Naive thymus-derived CD8-positive, alpha-beta T cell (primary cell): Measurements from ENCODE around the gene EHMT1. TPM values are rescaled to one million over a fixed set of nuclear protein-coding genes. Genes with fewer than 3 reads are reported as not detected.
A peak's percentile ranks its signal among the peaks of the same experiment; 100 is the strongest.

Source experiments
- ATAC-seq, 2 donors: fragments of 150-1000 bp; cut with Tn5 transposase in 1 of 2; sonication (Bioruptor Pico), chemical (Tn5 transposase) in 1 of 2; 1 replicate in 1 of 2; 2 replicates in 1 of 2; pipeline ENCODE4 v1.10.0; 2021; ENCODE audit warnings: mild to moderate bottlenecking in 2 of 2, moderate library complexity in 2 of 2
- POLR2A ChIA-PET: fragments of 350-600 bp; sonication (Branson Sonifier 250); formaldehyde crosslinking; loops from one replicate; lab custom pipeline; 2021; ENCODE audit warnings: antibody characterized with exemption; lab: Charles Lee
- DNase-seq, 10 donors: peaks; one replicate each; pipeline versions ENCODE4 v3.0.0 to v3.0.0-alpha.2; 2020 to 2022
- H3K27ac Mint-ChIP-seq, 10 donors: one replicate each; pipeline ENCODE4 v1.8.0; 2020 to 2022; ENCODE audit warnings: mild to moderate bottlenecking in 10 of 10, mixed read lengths in 10 of 10, moderate library complexity in 4 of 10, inconsistent platforms in 1 of 10
- H3K27me3 Mint-ChIP-seq, 5 donors: one replicate each; pipeline ENCODE4 v1.8.0; 2021 to 2022; ENCODE audit warnings: mixed read lengths in 5 of 5
- H3K36me3 Mint-ChIP-seq, 3 donors: one replicate each; pipeline ENCODE4 v1.8.0; 2020 to 2022; ENCODE audit warnings: mixed read lengths in 3 of 3, mild to moderate bottlenecking in 2 of 3, inconsistent platforms in 1 of 3
- H3K4me1 Mint-ChIP-seq, 4 donors: one replicate each; pipeline ENCODE4 v1.8.0; 2021 to 2022; ENCODE audit warnings: mixed read lengths in 4 of 4
- H3K4me3 Mint-ChIP-seq, 10 donors: one replicate each; pipeline ENCODE4 v1.8.0; 2020 to 2022; ENCODE audit warnings: mild to moderate bottlenecking in 10 of 10, mixed read lengths in 10 of 10, moderate library complexity in 6 of 10, inconsistent platforms in 1 of 10
- H3K9me3 Mint-ChIP-seq, 9 donors: one replicate each; pipeline ENCODE4 v1.8.0; 2020 to 2022; ENCODE audit warnings: mixed read lengths in 9 of 9, mild to moderate bottlenecking in 3 of 9, inconsistent platforms in 1 of 9, moderate library complexity in 1 of 9
- polyA plus RNA-seq, 3 donors: library from polyadenylated mRNA; unstranded; fragments of 300-500 nt; fragmentation: Illumina TruSeq; gene quantifications; one replicate each; pipeline ENCODE4 v1.2.3, GENCODE V29; 2021
- total RNA-seq, 8 experiments: library from RNA in 2 of 8; stranded (reverse) in 2 of 8; gene quantifications; one replicate each; pipeline ENCODE4 v1.2.3 and lab custom pipeline; 2021 to 2026

The EHMT1 gene
- total and polyA plus RNA-seq, 5 experiments from 2014 or later: 20.9 to 113 (median 34.4) TPM

GRCh38 chr9:137581361-137582285 is 37.2 kb upstream of the EHMT1 start:
- Mint-ChIP-seq H3K36me3 (peaks cover 0 to 18% (median 3%) of the 10 kb centered on the region in 3 donors), H3K4me3 (peak overlapping the region in 1 of 10 donors; percentile 8), H3K4me1 (peaks cover 12 to 20% (median 15%) of the 10 kb centered on the region in 4 donors), H3K27ac (peak overlapping the region in 1 of 10 donors; percentile 59), H3K9me3 (no peaks in the 10 kb centered on the region), H3K27me3 (no peaks in the 10 kb centered on the region)
- POLR2A ChIA-PET: interaction anchor here (1.2 to 1.7 kb wide), 2 partner anchors 24 to 26 kb away, joined by 3 to 4 read pairs; partner anchors contain the start of gene ARRDC1
- no peak for ATAC-seq
- DNase-seq: no peak

DNA sequence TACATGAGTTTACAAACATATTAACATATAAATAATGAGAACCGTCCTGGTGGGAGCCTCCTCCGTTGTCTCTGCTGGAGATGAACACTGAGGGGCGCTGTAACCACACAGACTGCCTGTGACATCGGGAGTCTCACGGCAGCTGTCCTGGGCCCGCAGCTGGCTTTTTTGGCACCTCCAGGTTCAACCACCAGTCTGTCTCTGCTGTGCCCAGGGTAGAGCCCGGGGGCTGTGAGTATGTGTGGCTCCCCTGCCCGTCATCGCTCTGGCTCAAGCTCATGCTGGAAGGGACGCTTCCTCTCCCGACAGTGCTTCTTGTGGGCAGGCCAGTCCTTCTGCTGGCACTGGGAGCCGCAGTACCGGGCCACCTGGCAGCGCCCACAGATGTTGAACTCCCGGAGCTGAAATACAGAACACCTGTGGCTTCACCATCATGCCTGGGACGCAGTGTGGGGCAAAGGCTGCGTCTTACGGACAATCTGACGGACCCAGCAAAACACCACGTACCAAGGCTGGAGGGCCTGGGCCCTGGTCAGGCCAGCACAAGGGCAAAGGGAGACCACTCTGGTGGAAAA is 36.4 kb upstream of the EHMT1 start:
- H3K4me3 Mint-ChIP-seq: no peak overlapping the region
- no peaks in the 10 kb centered on the region for H3K9me3 Mint-ChIP-seq
- H3K36me3 Mint-ChIP-seq: peaks cover 0 to 23% (median 3%) of the 10 kb centered on the region in 3 donors
- DNase-seq: no peak
- POLR2A ChIA-PET: interaction anchor here (1.2 kb wide), 1 partner anchor 23 kb away, joined by 3 read pairs; the partner anchor contains the start of gene ARRDC1
- H3K4me1 Mint-ChIP-seq: peaks cover 7 to 13% (median 9%) of the 10 kb centered on the region in 4 donors
- no peak for ATAC-seq
- H3K27me3 Mint-ChIP-seq: no peaks in the 10 kb centered on the region
- peak overlapping the region in 1 of 10 donors; percentile 32 for H3K27ac Mint-ChIP-seq

- Mint-ChIP-seq H3K36me3 (peaks cover 0 to 31% (median 3%) of the 10 kb centered on the region in 3 donors), H3K4me3 (peak overlapping the region in 1 of 10 donors; percentile 22), H3K27me3 (no peaks in the 10 kb centered on the region), H3K9me3 (no peaks in the 10 kb centered on the region), H3K27ac (peak overlapping the region in 1 of 10 donors; percentile 62), H3K4me1 (peaks cover 4 to 12% (median 9%) of the 10 kb centered on the region in 4 donors)
- POLR2A ChIA-PET: no interaction called here
- no peak for DNase-seq
- ATAC-seq: no peak
These were observed 35.5 kb upstream of the EHMT1 start for GRCh38 chr9:137583347-137583746.

GRCh38 chr9:137583957-137584356 is 34.8 kb upstream of the EHMT1 start:
- Mint-ChIP-seq H3K36me3 (peaks cover 0 to 31% (median 3%) of the 10 kb centered on the region in 3 donors), H3K27me3 (no peaks in the 10 kb centered on the region), H3K4me1 (peaks cover 4 to 17% (median 9%) of the 10 kb centered on the region in 4 donors), H3K27ac (no peak overlapping the region), H3K9me3 (no peaks in the 10 kb centered on the region), H3K4me3 (no peak overlapping the region)
- ATAC-seq (no peak), DNase-seq (no peak)
- POLR2A ChIA-PET: interaction anchor here (1.4 kb wide), 1 partner anchor 32 kb away, joined by 3 read pairs; the partner anchor contains the start of gene MRPL41

DNA sequence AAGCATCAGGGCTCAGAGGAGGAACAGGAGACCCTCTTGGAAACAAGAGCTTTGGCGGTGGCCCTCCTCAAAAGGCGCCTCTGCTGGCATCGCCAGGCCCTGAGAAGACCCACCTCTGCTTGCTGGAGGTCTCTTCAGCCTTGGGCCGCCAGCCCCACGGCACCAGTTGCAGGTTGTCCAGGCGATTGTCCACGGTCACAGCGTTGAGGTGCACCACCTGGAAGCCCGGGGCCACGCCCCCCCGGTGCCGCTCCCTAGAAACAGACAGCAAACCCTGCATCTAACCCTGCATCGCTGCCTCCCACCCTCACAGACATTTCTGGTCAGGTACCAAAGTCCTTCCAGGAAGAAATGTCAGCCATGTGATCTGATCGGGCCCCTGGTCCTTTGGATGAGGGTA is 32.0 kb upstream of the EHMT1 start:
- H3K27ac Mint-ChIP-seq: no peak overlapping the region
- H3K4me3 Mint-ChIP-seq: no peak overlapping the region
- ATAC-seq: no peak
- no peak for DNase-seq
- H3K9me3 Mint-ChIP-seq: no peaks in the 10 kb centered on the region
- H3K4me1 Mint-ChIP-seq: peaks cover 10 to 26% (median 12%) of the 10 kb centered on the region in 4 donors
- POLR2A ChIA-PET: no interaction called here
- no peaks in the 10 kb centered on the region for H3K27me3 Mint-ChIP-seq
- H3K36me3 Mint-ChIP-seq: peaks cover 0 to 27% (median 3%) of the 10 kb centered on the region in 3 donors

GRCh38 chr9:137588311-137588710 is 30.5 kb upstream of the EHMT1 start:
- Mint-ChIP-seq H3K27me3 (no peaks in the 10 kb centered on the region), H3K4me3 (peak overlapping the region; percentile 13 to 91 (median 78)), H3K36me3 (peaks cover 0 to 21% (median 3%) of the 10 kb centered on the region in 3 donors), H3K9me3 (no peaks in the 10 kb centered on the region), H3K27ac (peak overlapping the region in 1 of 10 donors; percentile 44), H3K4me1 (peaks cover 9 to 26% (median 12%) of the 10 kb centered on the region in 4 donors)
- DNase-seq (no peak), ATAC-seq (no peak)
- POLR2A ChIA-PET: interaction anchor here (0.8 to 1.5 kb wide), 5 partner anchors 9 to 37 kb away, joined by 3 to 5 read pairs (median 4); partner anchors contain the start of genes ARRDC1, EHMT1 and MRPL41

DNA sequence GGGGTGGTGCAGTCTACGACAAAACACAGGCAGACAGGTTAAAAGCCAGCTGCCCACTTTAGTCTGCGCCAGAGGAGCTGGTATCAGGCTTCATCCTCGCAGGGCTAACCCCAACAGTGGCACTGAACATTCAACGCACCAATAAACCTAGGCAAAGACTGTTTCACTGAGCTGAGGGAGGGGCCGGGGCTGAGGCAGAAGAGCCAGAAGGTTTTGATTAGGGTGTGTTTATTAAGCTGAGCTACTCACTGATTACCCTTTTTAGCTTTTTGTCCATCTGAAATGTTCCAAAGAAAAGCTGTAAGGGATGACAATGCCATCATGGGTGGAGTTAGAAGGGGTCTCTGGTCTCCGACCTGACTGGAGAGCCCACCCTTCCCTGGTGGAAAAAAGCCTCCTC is 29.9 kb upstream of the EHMT1 start:
- H3K4me3 Mint-ChIP-seq: peak overlapping the region; percentile 45 to 91 (median 84)
- POLR2A ChIA-PET: interaction anchor here (0.8 to 1.5 kb wide), 5 partner anchors 9 to 37 kb away, joined by 3 to 5 read pairs (median 4); partner anchors contain the start of genes ARRDC1, EHMT1 and MRPL41
- H3K9me3 Mint-ChIP-seq: no peaks in the 10 kb centered on the region
- H3K27me3 Mint-ChIP-seq: no peaks in the 10 kb centered on the region
- H3K4me1 Mint-ChIP-seq: peaks cover 8 to 26% (median 12%) of the 10 kb centered on the region in 4 donors
- no peak for ATAC-seq
- DNase-seq: no peak
- peak overlapping the region in 1 of 10 donors; percentile 20 for H3K27ac Mint-ChIP-seq
- peaks cover 0 to 21% (median 3%) of the 10 kb centered on the region in 3 donors for H3K36me3 Mint-ChIP-seq

DNA sequence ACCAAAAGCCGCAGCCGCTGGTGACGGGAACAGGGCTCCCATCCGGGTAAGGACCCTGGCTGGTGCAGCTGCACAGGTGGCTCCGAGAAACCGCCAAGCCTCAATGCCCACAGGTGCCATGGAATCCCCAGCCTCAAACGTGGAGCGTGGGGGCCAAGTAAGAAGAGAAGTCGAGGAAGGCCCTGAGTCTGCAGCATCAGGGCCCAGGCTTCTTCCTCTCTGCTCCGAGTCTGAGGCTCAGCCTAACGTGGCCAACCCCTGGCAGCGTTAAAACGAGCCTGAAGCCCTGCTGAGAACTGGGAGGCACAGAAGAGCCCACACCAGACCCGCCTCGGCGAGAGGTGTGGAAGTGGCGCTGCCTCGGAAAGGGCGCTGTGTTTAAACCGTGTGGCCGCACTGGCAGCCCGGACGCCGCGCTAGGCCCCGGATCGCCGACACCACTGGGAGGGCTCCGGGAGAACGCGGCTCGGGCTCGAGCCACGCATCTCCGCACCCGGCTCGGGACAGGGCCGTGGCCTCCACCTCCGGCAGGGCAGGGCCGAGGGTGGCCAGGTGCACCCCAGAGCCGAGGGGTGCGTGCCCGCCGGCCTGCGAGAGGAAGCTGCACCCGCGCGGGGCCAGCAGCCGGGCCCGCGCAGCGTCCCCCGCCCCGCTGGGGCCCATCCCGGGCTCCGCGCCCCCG is 29.2 kb upstream of the EHMT1 start:
- peak in 1 of 10 donors; percentile 24 for DNase-seq
- Mint-ChIP-seq H3K4me3 (peak overlapping the region; percentile 77 to 91 (median 84)), H3K9me3 (no peaks in the 10 kb centered on the region), H3K27ac (peak overlapping the region in 7 of 10 donors; percentile 27 to 87 (median 79)), H3K4me1 (peaks cover 8 to 26% (median 12%) of the 10 kb centered on the region in 4 donors), H3K27me3 (no peaks in the 10 kb centered on the region), H3K36me3 (peaks cover 0 to 21% (median 3%) of the 10 kb centered on the region in 3 donors)
- POLR2A ChIA-PET: interaction anchor here (1.2 to 2.4 kb wide), 4 partner anchors 11 to 38 kb away, joined by 4 to 10 read pairs (median 7); partner anchors contain the start of genes DPH7, EHMT1 and MRPL41
- ATAC-seq: peak in 1 of 2 donors; percentile 4

DNA sequence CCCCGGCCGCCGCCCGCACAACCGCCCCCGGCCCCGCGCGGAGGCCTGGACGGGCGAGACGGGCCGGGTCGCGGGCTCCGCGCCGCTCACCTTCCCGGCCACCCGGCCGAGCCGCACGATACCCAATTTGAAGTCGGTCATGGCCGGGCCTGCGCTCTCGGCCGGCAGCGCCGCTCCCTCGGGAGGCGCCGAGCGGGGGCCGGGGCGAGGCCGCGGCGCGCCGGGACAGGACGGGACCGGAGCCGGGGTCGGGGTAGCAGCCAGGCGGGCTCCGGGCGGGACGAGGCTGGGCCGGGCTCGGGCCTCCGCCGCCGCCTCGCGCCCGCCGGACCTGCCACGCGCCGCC is 28.7 kb upstream of the EHMT1 start:
- Mint-ChIP-seq H3K36me3 (peaks cover 0 to 21% (median 3%) of the 10 kb centered on the region in 3 donors), H3K4me3 (peak overlapping the region in 1 of 10 donors; percentile 91), H3K4me1 (peaks cover 8 to 26% (median 12%) of the 10 kb centered on the region in 4 donors), H3K9me3 (no peaks in the 10 kb centered on the region), H3K27ac (no peak overlapping the region), H3K27me3 (no peaks in the 10 kb centered on the region)
- peak in 1 of 2 donors; percentile 31 for ATAC-seq
- DNase-seq: no peak
- POLR2A ChIA-PET: interaction anchor here (1.0 to 2.4 kb wide), 7 partner anchors 10 to 38 kb away, joined by 3 to 10 read pairs (median 4); partner anchors contain the start of genes ARRDC1, DPH7, EHMT1 and MRPL41

DNA sequence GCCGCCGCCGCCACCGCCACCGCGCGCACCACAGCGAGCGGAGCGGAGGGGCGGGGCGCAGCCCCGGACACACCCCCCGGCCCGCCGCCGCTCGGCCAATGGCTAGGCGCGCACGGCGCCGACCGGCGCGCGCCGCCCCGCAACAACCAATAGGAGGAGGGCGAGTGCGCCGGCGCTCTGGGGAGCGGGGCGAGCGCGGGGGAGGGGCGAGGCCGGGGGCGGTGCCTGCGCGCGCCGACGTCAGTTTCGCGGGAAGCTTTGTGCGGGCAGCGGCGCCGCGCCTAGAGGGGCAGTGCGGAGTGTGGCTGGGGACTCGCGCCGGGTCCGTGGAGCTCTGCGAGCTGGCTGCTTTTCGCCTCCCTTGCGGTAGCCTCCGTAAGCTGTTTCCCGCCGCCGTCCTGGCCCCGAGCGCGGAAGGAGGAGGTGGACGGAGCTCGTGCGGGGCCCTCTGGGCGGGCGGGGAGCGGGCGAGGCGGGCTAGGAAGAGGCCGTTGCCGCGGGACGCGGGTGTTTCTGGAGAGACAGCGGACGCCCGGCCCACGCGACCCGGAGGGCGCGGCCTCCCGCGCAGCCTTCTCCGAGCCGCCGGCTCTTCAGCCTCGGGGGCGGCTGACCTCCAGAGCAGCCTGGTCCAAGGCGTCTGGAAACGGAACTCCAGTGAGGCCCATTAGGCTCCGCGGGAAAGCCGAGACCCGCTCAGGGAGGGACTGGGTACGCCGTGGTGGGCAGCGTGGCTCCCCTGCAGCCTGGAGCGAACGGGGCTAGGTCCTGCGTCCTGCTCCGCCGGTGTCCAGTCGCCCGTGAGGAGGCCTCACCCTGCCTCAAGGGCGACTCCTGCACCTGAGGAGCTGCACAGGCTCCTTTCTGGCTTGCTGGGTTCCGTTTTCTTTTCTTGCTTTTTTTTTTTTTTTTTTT is 28.1 kb upstream of the EHMT1 start, which contains the start of gene ZMYND19:
TSS of gene ZMYND19 (minus strand) at position 44 of the 915 bp plus-strand sequence. CDS start 249 bp downstream, outside the sequence.
- POLR2A ChIA-PET: interaction anchor here (1.0 to 2.4 kb wide), 8 partner anchors 9 to 39 kb away, joined by 3 to 10 read pairs (median 4); partner anchors contain the start of genes ARRDC1, DPH7, EHMT1 and MRPL41
- H3K36me3 Mint-ChIP-seq: peaks cover 0 to 21% (median 3%) of the 10 kb centered on the region in 3 donors
- H3K4me1 Mint-ChIP-seq: peaks cover 8 to 26% (median 12%) of the 10 kb centered on the region in 4 donors
- peak within 1 kb of the TSS in 9 of 10 donors; percentile 79 to 94 (median 92) for H3K27ac Mint-ChIP-seq
- DNase-seq (peak; percentile 83 to 96 (median 90)), ATAC-seq (peak; percentile 95 to 97)
- no peaks in the 10 kb centered on the region for H3K9me3 Mint-ChIP-seq
- peak within 1 kb of the TSS; percentile 91 to 97 (median 94) for H3K4me3 Mint-ChIP-seq
- no peaks in the 10 kb centered on the region for H3K27me3 Mint-ChIP-seq
